ENCODE measurements around the gene ACSF3.

Gene ACSF3

GRCh38 chr16:89101303-89102040 lies 7.8 kb downstream of the ACSF3 start:
- H3K9me3 ChIP-seq (ENCODE audit: control insufficient read depth, low read length) = no peaks in the 10 kb centered on the region
- H3K9ac ChIP-seq = no peak overlapping the region
- H3K27ac ChIP-seq = no peak overlapping the region
- H3K36me3 ChIP-seq (ENCODE audit: control insufficient read depth, insufficient read depth, low read length) = no peaks in the 10 kb centered on the region
- TF ChIP-seq CTCF (IDR thresholded peaks at IDR 0.05) = no peak
- H2AFZ ChIP-seq = no peak overlapping the region
- H3K4me2 ChIP-seq (ENCODE audit: low read length) = no peak overlapping the region
- peaks cover 9% of the 10 kb centered on the region for H3K79me2 ChIP-seq
- no peak overlapping the region for H3K4me3 ChIP-seq (ENCODE audit: low read depth, low read length)
- H3K4me1 ChIP-seq = no peaks in the 10 kb centered on the region
- no peaks in the 10 kb centered on the region for H3K27me3 ChIP-seq (ENCODE audit: control insufficient read depth, insufficient read depth, low read length)

GRCh38 chr16:89102041-89102471 lies 8.4 kb downstream of the ACSF3 start:
- Histone ChIP-seq H3K79me2 (peaks cover 8% of the 10 kb centered on the region), H3K4me3 (ENCODE audit: low read depth, low read length) (no peak overlapping the region), H3K4me2 (ENCODE audit: low read length) (no peak overlapping the region), H3K36me3 (ENCODE audit: control insufficient read depth, insufficient read depth, low read length) (no peaks in the 10 kb centered on the region), H3K27me3 (ENCODE audit: control insufficient read depth, insufficient read depth, low read length) (no peaks in the 10 kb centered on the region), H3K4me1 (no peaks in the 10 kb centered on the region), H3K9me3 (ENCODE audit: control insufficient read depth, low read length) (no peaks in the 10 kb centered on the region), H3K9ac (no peak overlapping the region), H3K27ac (no peak overlapping the region), H2AFZ (no peak overlapping the region)
- no peak for TF ChIP-seq CTCF (IDR thresholded peaks at IDR 0.05)

- H3K4me3 ChIP-seq (ENCODE audit: low read depth, low read length) = no peak overlapping the region
- H3K36me3 ChIP-seq (ENCODE audit: control insufficient read depth, insufficient read depth, low read length) = no peaks in the 10 kb centered on the region
Observed at GRCh38 chr16:89102481-89103073, 8.9 kb downstream of the ACSF3 start.

GRCh38 chr16:89103156-89103555 lies 9.5 kb downstream of the ACSF3 start:
- no peaks in the 10 kb centered on the region for H3K27me3 ChIP-seq (ENCODE audit: control insufficient read depth, insufficient read depth, low read length)
- no peak overlapping the region for H3K4me3 ChIP-seq (ENCODE audit: low read depth, low read length)
- no peak for TF ChIP-seq CTCF (IDR thresholded peaks at IDR 0.05)
- H2AFZ ChIP-seq = no peak overlapping the region
- H3K36me3 ChIP-seq (ENCODE audit: control insufficient read depth, insufficient read depth, low read length) = no peaks in the 10 kb centered on the region
- no peak overlapping the region for H3K4me2 ChIP-seq (ENCODE audit: low read length)
- no peaks in the 10 kb centered on the region for H3K9me3 ChIP-seq (ENCODE audit: control insufficient read depth, low read length)
- no peaks in the 10 kb centered on the region for H3K79me2 ChIP-seq
- no peak overlapping the region for H3K9ac ChIP-seq
- no peak overlapping the region for H3K27ac ChIP-seq
- H3K4me1 ChIP-seq = no peaks in the 10 kb centered on the region

More at GRCh38 chr16:89102481-89103073, 8.9 kb downstream of the ACSF3 start:
- no peaks in the 10 kb centered on the region for H3K4me1 ChIP-seq
- no peaks in the 10 kb centered on the region for H3K9me3 ChIP-seq (ENCODE audit: control insufficient read depth, low read length)
- no peak overlapping the region for H3K9ac ChIP-seq
- no peak overlapping the region for H2AFZ ChIP-seq
- no peak for TF ChIP-seq CTCF (IDR thresholded peaks at IDR 0.05)
- no peaks in the 10 kb centered on the region for H3K27me3 ChIP-seq (ENCODE audit: control insufficient read depth, insufficient read depth, low read length)
- no peak overlapping the region for H3K4me2 ChIP-seq (ENCODE audit: low read length)
- peaks cover 2% of the 10 kb centered on the region for H3K79me2 ChIP-seq
- H3K27ac ChIP-seq = no peak overlapping the region

Data from parathyroid adenoma (tissue), 2 donors.